GM12878 (cell line): ENCODE data around the gene IDI1. TPM values are rescaled to one million over a fixed set of nuclear protein-coding genes. Genes with fewer than 3 reads are reported as not detected.

Experiments
- ATAC-seq: fragments of 200-7000 bp; cut with Tn5 transposase; 3 replicates; pipeline ENCODE4 v1.9.1; 2020; ENCODE audit warnings: mild to moderate bottlenecking, moderate library complexity
- BruUV-seq: library from RNA; stranded (reverse); fragments of 400-500 nt; replicated peaks from 2 replicates; lab custom pipeline; 2021; lab: Mats Ljungman, UMichigan
- CTCF ChIA-PET: fragments of 300-600 bp; sonication (Branson Sonifier 250); formaldehyde crosslinking; extraction: SDS; loops from one replicate; lab custom pipeline; 2021; ENCODE audit warnings: inconsistent platforms; lab: Yijun Ruan, JAX
- POLR2A ChIA-PET: fragments of 350-600 bp; formaldehyde crosslinking; extraction: SDS; loops from one replicate; lab custom pipeline; 2021; ENCODE audit warnings: inconsistent platforms; lab: Charles Lee
- RAD21 ChIA-PET: fragments of 300-600 bp; sonication (Branson Sonifier 250); formaldehyde crosslinking; loops from one replicate; lab custom pipeline; 2023; ENCODE audit warnings: antibody characterized with exemption; ENCODE audit not compliant: unreplicated experiment; lab: Charles Lee
- SMC1A ChIA-PET: fragments of 300-600 bp; sonication (Branson Sonifier 250); formaldehyde crosslinking; loops from one replicate; lab custom pipeline; 2023; ENCODE audit not compliant: unreplicated experiment, uncharacterized antibody; lab: Charles Lee
- DNase-seq: peaks from one replicate; pipeline ENCODE4 v3.0.0-alpha.2; 2011; ENCODE audit warnings: low read depth, low spot score
- FAIRE-seq: peaks from 3 replicates; lab custom pipeline; 2011; peaks lifted over from hg19 to GRCh38; lab: Jason Lieb, UNC
- H2AFZ ChIP-seq: 2 replicates; pipeline ENCODE4 v1.6.0; 2011; ENCODE audit warnings: low read depth, low read length, control low read depth; ENCODE audit not compliant: control insufficient read depth
- H3K27ac ChIP-seq: 2 replicates; pipeline ENCODE4 v1.5.1; 2011; ENCODE audit warnings: control low read depth; ENCODE audit not compliant: control insufficient read depth, insufficient read depth
- H3K27me3 ChIP-seq, 2 experiments: replicated peaks in 1 of 2; 2 replicates each; pipeline versions ENCODE4 v1.6.0 to v1.6.1; 2011; ENCODE audit warnings: low read length in 1 of 2; ENCODE audit not compliant: control insufficient read depth in 2 of 2, insufficient read depth in 2 of 2
- H3K36me3 ChIP-seq, 2 experiments: 2 replicates each; pipeline ENCODE4 v1.5.1; 2011; ENCODE audit warnings: low read length in 1 of 2; ENCODE audit not compliant: control insufficient read depth in 2 of 2, insufficient read depth in 2 of 2
- H3K4me1 ChIP-seq: 2 replicates; pipeline ENCODE4 v1.6.1; 2011; ENCODE audit warnings: mild to moderate bottlenecking, low read length, moderate library complexity, mixed read lengths; ENCODE audit not compliant: control insufficient read depth, insufficient read depth
- H3K4me2 ChIP-seq: 2 replicates; pipeline ENCODE4 v1.6.0; 2011; ENCODE audit warnings: control low read depth; ENCODE audit not compliant: control insufficient read depth, insufficient read depth
- H3K4me3 ChIP-seq: fragments of 200-600 bp; sonication (generic); 2 replicates; pipeline ENCODE4 v1.5.1; 2016
- H3K79me2 ChIP-seq: 2 replicates; pipeline ENCODE4 v1.6.0; 2011; ENCODE audit warnings: low read length; ENCODE audit not compliant: control insufficient read depth, insufficient read depth
- H3K9ac ChIP-seq: 2 replicates; pipeline ENCODE4 v1.8.0; 2011; ENCODE audit warnings: low read length, control low read depth, mixed read lengths; ENCODE audit not compliant: control insufficient read depth, insufficient read depth
- H3K9me3 ChIP-seq: replicated peaks from 3 replicates; pipeline ENCODE4 v1.5.1; 2011; ENCODE audit warnings: mild to moderate bottlenecking, low read length; ENCODE audit not compliant: control insufficient read depth, insufficient read depth
- H4K20me1 ChIP-seq: 2 replicates; pipeline ENCODE4 v1.6.0; 2011; ENCODE audit not compliant: control insufficient read depth, insufficient read depth
- CHD1 ChIP-seq: IDR thresholded peaks from 2 replicates; pipeline ENCODE4 v1.6.1; 2012; ENCODE audit warnings: low read depth, low read length, improper control_type of control experiment
- ETV6 ChIP-seq, 2 experiments: fragments of 450-650 bp in 1 of 2; IDR thresholded peaks in 1 of 2; conservative IDR thresholded peaks in 1 of 2; 2 replicates each; pipeline ENCODE4 v1.6.1; 2014; ENCODE audit warnings: antibody characterized with exemption in 1 of 2, borderline replicate concordance in 1 of 2, low read depth in 1 of 2, mild to moderate bottlenecking in 1 of 2, moderate library complexity in 1 of 2
- NRF1 ChIP-seq: conservative IDR thresholded peaks from 2 replicates; pipeline ENCODE4 v1.6.1; 2011; ENCODE audit warnings: mild to moderate bottlenecking, low read depth, low read length, improper control_type of control experiment
- SMAD1 ChIP-seq: fragments of 450-650 bp; IDR thresholded peaks from 2 replicates; pipeline ENCODE4 v1.6.1; 2018; ENCODE audit warnings: mild to moderate bottlenecking, low read depth; ENCODE audit not compliant: partially characterized antibody
- SP1 ChIP-seq: IDR thresholded peaks from one replicate; pipeline ENCODE4 v1.6.1; 2011; ENCODE audit warnings: low read depth, low read length
- WGBS: methylation state at CpG from one replicate; pipeline ENCODE4 v1.1.6; 2016; ENCODE audit warnings: low lambda C conversion rate; ENCODE audit not compliant: insufficient replicate concordance, insufficient coverage; ENCODE audit errors: missing lambda C conversion rate; 5-methylcytosine and 5-hydroxymethylcytosine counted together
- in situ Hi-C: fragments of 300-500 bp; cut with MboI; formaldehyde crosslinking; loops from 9 replicates; pipeline ENCODE4 v1.14.3; 2018; ENCODE audit warnings: mixed read lengths
- intact Hi-C: fragments of 100-400 bp; cut with micrococcal nuclease; formaldehyde crosslinking; loops from one replicate; pipeline ENCODE4 v1.14.2; 2022; ENCODE audit not compliant: unreplicated experiment
- polyA plus RNA-seq, 11 experiments: library from polyadenylated mRNA; depleted of rRNA in 4 of 11; unstranded in 6 of 11; stranded (reverse) in 5 of 11; fragments of >200 nt; fragmentation: Nextera tagmentation in 4 of 11; fragmentation: Illumina TruSeq in 1 of 11; extraction: Ambion mirVana in 4 of 11; extraction: Trizol in 1 of 11; gene quantifications; 1 replicate in 1 of 11; 2 replicates in 10 of 11; pipeline versions ENCODE4 v1.2.1 to v1.2.3, GENCODE V29; 2011 to 2016; ENCODE audit warnings: inconsistent platforms in 2 of 11, missing spikeins in 2 of 11, low read depth in 1 of 11
- total RNA-seq, 4 experiments: library from RNA; depleted of rRNA in 3 of 4; stranded (reverse); fragments of >200 nt in 3 of 4; fragmentation: Illumina TruSeq in 1 of 4; extraction: Trizol in 1 of 4; gene quantifications; 2 replicates each; pipeline versions ENCODE4 v1.2.1 to v1.2.3, GENCODE V29; 2013 to 2021
- TF ChIP-seq, protein P1 (sequence below): IDR thresholded peaks from 2 replicates; pipeline ENCODE4 v1.6.1; 2012; ENCODE audit warnings: improper control_type of control experiment, low read depth, low read length; ENCODE audit not compliant: insufficient replicate concordance
- TF ChIP-seq, protein P2 (sequence below): IDR thresholded peaks from 2 replicates; pipeline ENCODE4 v1.6.1; 2012; ENCODE audit warnings: mild to moderate bottlenecking, low read depth, low read length

IDI1 gene
- total and polyA plus RNA-seq, 10 of the 15 experiments (the other 5 are each of a cell fraction or from before 2014, with no cell fraction given), result 85.5 to 223 (median 157) TPM

DNA sequence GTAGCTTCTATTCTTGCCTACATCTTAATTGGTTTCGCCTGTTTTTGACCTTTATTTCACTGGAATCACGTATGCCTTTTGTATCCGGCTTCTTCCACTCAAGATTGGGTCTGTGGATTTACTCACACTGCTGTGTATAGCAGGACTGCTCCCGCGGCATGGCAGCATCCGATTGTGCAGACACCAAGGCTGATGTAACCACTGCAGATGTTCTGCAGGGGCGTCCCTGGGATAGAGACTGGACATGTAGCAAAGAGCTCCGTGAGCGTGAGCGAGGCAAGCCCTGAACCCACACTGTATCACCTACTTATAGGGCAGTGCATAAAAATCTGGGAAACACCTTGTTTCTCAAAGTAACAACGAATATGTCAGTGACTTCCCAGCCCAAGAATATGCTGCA is 11.8 kb downstream of the IDI1 start:
- intact Hi-C loops (no loop called here), in situ Hi-C loops (no loop called here)
- no peak for FAIRE-seq
- Histone ChIP-seq H3K79me2 (no peaks in the 10 kb centered on the region), H2AFZ (no peak overlapping the region), H3K4me3 (no peak overlapping the region), H3K9me3 (no peaks in the 10 kb centered on the region), H3K27ac (no peak overlapping the region), H4K20me1 (no peaks in the 10 kb centered on the region), H3K27me3 (no peaks in the 10 kb centered on the region), H3K36me3 (peaks cover 2 to 9% of the 10 kb centered on the region in 2 experiments; a peak in 3 of 4 replicates), H3K4me1 (peaks cover 4% of the 10 kb centered on the region; the same call in 1 of the 2 replicates), H3K9ac (no peak overlapping the region), H3K4me2 (no peak overlapping the region)
- TF ChIP-seq SMAD1, result no peak
- no peak for TF ChIP-seq NRF1
- no peak for TF ChIP-seq ETV6 (conservative IDR thresholded peaks at IDR 0.05 in 1 of 2, IDR thresholded peaks at IDR 0.05 in 1 of 2; ENCODE audit: borderline replicate concordance in 1 of 2, low read depth in 1 of 2)
- TF ChIP-seq CHD1, result no peak
- TF ChIP-seq SP1, result no peak
- TF ChIP-seq, protein P1, sequence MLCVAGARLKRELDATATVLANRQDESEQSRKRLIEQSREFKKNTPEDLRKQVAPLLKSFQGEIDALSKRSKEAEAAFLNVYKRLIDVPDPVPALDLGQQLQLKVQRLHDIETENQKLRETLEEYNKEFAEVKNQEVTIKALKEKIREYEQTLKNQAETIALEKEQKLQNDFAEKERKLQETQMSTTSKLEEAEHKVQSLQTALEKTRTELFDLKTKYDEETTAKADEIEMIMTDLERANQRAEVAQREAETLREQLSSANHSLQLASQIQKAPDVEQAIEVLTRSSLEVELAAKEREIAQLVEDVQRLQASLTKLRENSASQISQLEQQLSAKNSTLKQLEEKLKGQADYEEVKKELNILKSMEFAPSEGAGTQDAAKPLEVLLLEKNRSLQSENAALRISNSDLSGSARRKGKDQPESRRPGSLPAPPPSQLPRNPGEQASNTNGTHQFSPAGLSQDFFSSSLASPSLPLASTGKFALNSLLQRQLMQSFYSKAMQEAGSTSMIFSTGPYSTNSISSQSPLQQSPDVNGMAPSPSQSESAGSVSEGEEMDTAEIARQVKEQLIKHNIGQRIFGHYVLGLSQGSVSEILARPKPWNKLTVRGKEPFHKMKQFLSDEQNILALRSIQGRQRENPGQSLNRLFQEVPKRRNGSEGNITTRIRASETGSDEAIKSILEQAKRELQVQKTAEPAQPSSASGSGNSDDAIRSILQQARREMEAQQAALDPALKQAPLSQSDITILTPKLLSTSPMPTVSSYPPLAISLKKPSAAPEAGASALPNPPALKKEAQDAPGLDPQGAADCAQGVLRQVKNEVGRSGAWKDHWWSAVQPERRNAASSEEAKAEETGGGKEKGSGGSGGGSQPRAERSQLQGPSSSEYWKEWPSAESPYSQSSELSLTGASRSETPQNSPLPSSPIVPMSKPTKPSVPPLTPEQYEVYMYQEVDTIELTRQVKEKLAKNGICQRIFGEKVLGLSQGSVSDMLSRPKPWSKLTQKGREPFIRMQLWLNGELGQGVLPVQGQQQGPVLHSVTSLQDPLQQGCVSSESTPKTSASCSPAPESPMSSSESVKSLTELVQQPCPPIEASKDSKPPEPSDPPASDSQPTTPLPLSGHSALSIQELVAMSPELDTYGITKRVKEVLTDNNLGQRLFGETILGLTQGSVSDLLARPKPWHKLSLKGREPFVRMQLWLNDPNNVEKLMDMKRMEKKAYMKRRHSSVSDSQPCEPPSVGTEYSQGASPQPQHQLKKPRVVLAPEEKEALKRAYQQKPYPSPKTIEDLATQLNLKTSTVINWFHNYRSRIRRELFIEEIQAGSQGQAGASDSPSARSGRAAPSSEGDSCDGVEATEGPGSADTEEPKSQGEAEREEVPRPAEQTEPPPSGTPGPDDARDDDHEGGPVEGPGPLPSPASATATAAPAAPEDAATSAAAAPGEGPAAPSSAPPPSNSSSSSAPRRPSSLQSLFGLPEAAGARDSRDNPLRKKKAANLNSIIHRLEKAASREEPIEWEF, result no peak
- TF ChIP-seq, protein P2, sequence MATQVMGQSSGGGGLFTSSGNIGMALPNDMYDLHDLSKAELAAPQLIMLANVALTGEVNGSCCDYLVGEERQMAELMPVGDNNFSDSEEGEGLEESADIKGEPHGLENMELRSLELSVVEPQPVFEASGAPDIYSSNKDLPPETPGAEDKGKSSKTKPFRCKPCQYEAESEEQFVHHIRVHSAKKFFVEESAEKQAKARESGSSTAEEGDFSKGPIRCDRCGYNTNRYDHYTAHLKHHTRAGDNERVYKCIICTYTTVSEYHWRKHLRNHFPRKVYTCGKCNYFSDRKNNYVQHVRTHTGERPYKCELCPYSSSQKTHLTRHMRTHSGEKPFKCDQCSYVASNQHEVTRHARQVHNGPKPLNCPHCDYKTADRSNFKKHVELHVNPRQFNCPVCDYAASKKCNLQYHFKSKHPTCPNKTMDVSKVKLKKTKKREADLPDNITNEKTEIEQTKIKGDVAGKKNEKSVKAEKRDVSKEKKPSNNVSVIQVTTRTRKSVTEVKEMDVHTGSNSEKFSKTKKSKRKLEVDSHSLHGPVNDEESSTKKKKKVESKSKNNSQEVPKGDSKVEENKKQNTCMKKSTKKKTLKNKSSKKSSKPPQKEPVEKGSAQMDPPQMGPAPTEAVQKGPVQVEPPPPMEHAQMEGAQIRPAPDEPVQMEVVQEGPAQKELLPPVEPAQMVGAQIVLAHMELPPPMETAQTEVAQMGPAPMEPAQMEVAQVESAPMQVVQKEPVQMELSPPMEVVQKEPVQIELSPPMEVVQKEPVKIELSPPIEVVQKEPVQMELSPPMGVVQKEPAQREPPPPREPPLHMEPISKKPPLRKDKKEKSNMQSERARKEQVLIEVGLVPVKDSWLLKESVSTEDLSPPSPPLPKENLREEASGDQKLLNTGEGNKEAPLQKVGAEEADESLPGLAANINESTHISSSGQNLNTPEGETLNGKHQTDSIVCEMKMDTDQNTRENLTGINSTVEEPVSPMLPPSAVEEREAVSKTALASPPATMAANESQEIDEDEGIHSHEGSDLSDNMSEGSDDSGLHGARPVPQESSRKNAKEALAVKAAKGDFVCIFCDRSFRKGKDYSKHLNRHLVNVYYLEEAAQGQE, result no peak
- no peak for DNase-seq
- WGBS, result 85% methylated on average over 11 of the region's 11 CpGs
- SMC1A ChIA-PET, result interaction anchor here (1.6 to 1.7 kb wide), 2 partner anchors 44 to 63 kb away, joined by 6 to 7 read pairs; no protein-coding TSS in a partner anchor
- RAD21 ChIA-PET, result interaction anchor here (0.8 to 1.2 kb wide), 2 partner anchors 11 to 63 kb away, joined by 3 to 4 read pairs; partner anchors contain the start of gene IDI1
- CTCF ChIA-PET, result interaction anchor here (1.6 kb wide), 1 partner anchor 63 kb away, joined by 3 read pairs; no protein-coding TSS in a partner anchor
- BruUV-seq, result no TSS peak
- peak; percentile 12 for ATAC-seq
- POLR2A ChIA-PET, result interaction anchor here (0.8 to 2.9 kb wide), 2 partner anchors 12 to 63 kb away, joined by 3 to 16 read pairs; partner anchors contain the start of gene IDI1
